ENCODE data around the gene FIGN.

The FIGN gene, protein sequence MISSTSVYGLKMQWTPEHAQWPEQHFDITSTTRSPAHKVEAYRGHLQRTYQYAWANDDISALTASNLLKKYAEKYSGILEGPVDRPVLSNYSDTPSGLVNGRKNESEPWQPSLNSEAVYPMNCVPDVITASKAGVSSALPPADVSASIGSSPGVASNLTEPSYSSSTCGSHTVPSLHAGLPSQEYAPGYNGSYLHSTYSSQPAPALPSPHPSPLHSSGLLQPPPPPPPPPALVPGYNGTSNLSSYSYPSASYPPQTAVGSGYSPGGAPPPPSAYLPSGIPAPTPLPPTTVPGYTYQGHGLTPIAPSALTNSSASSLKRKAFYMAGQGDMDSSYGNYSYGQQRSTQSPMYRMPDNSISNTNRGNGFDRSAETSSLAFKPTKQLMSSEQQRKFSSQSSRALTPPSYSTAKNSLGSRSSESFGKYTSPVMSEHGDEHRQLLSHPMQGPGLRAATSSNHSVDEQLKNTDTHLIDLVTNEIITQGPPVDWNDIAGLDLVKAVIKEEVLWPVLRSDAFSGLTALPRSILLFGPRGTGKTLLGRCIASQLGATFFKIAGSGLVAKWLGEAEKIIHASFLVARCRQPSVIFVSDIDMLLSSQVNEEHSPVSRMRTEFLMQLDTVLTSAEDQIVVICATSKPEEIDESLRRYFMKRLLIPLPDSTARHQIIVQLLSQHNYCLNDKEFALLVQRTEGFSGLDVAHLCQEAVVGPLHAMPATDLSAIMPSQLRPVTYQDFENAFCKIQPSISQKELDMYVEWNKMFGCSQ

DNA sequence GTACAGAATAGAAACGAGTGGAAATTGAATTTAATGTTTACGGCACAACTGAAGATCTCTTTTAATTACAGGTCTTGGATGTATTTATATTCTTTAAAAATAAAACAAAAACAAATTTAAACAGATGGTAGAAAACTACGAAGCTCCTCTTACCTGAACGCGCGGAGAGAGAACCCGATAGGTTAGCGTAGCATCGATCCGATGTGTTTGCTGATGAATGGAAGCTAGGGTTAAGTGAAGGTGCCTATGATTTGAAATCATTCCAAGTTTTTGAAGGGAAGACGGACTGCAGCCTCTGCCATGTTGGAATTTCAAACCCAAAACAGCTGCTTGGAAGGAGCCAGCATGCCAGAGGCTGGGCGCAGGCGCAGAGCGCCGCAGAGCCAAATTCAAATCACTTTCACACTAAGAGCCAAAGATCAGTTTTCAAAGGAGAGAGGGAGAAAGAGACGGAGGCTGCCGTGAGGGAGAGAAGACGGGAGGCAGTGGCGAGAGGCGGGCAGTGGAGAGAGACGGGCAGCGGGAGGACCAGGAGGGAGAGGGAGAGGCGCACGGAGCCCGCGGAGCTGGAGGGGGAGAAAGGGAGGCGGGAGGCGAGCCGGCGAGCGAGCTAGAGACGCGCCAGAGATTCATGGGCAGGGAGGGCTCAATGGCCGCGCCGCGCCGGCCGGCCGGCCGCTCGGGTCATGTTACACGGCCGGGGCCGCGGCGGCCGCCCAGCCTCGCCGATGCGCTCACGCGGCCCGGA is at the start of gene FIGN:
Gene FIGN (minus strand): TSS at position 324 of the 748 bp plus-strand sequence. CDS start 1,081 bp downstream, outside the sequence.
- TF ChIP-seq, protein P1, sequence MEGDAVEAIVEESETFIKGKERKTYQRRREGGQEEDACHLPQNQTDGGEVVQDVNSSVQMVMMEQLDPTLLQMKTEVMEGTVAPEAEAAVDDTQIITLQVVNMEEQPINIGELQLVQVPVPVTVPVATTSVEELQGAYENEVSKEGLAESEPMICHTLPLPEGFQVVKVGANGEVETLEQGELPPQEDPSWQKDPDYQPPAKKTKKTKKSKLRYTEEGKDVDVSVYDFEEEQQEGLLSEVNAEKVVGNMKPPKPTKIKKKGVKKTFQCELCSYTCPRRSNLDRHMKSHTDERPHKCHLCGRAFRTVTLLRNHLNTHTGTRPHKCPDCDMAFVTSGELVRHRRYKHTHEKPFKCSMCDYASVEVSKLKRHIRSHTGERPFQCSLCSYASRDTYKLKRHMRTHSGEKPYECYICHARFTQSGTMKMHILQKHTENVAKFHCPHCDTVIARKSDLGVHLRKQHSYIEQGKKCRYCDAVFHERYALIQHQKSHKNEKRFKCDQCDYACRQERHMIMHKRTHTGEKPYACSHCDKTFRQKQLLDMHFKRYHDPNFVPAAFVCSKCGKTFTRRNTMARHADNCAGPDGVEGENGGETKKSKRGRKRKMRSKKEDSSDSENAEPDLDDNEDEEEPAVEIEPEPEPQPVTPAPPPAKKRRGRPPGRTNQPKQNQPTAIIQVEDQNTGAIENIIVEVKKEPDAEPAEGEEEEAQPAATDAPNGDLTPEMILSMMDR (IDR thresholded peaks at IDR 0.05), result no peak

DNA sequence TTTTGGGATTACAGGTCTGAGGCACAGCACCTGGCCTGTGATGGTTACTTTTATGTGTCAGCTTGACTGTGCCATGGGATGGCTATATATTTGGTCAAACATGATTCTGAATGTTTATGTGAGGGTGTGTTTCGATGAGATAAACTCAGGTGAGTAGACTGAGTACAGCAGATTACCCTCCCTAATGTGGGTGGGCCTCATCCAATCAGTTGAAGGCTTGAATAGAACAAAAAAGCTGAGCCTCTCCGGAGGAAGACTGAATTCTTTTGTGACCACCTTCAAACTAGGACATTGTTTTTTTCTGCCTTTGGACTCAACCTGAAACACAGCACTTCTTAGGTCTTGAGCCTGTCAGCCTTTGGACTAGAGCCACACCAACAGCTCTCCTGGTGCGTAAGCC is 49.4 kb upstream of the FIGN start:
- TF ChIP-seq, protein P1 (IDR thresholded peaks at IDR 0.05), result no peak

DNA sequence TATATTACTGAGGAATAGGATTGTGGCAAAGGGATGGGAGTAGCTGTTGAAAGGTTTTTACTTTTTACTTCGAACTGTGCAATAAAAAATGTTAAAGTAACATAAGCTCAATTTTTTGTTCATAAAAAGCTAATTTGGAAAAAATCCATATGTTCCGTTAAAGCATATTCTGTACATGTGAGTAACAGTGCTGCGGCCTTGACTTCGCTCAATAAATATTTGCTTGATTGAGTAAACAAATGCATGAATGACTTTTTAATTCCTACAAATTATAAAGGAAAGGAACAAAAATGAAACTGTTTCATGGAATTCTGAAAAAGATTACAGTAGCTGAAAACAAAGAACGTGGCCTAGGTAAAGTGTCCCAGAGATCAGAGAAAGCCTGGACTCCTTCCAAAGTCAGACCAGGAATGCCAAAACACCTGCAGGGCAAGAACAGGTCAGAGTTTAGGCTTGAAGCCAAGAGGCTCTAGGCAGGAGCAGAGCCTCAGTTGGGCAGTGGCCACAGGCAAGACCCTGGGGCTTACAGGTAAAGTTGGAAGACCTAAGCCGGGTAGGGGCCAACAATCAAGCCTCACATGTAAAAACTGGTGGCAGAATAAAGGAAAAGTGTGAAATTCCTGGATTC is 44.3 kb upstream of the FIGN start:
- TF ChIP-seq, protein P1 (IDR thresholded peaks at IDR 0.05), result no peak

DNA sequence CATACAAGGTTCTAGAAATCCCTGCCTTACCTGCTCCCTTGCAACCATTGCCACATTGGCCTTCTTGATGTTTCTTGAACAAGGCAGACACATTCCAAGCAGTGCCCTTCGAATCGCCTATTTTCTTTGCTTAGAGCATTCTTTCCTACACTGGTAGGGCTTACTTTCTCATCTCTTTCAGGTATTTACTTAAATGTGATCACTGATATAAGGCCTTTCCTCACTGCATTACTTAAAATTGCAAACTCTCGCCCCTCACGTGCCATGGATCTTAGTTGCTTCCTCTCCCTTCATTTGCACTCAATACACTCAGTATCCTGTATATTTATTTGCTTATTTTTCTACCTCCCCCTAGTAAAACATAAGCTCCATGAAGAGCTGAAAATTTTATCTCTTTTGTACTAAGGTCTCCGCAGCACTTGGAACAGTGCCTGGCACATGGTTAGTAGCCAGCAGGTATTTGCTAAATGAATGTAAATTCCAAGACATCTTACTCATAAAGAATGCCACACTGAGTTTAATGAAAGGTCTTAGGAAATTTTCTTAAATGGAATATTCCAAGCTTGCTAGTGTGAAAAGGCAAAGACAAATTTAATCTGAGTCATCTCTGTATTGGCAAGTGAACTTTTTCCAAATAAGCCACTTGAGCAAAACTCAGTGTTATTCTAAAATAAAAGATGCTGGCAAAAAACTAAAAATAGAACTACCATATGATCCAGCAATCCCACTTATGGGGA is 42.4 kb upstream of the FIGN start:
- TF ChIP-seq, protein P1 (IDR thresholded peaks at IDR 0.05), result no peak

DNA sequence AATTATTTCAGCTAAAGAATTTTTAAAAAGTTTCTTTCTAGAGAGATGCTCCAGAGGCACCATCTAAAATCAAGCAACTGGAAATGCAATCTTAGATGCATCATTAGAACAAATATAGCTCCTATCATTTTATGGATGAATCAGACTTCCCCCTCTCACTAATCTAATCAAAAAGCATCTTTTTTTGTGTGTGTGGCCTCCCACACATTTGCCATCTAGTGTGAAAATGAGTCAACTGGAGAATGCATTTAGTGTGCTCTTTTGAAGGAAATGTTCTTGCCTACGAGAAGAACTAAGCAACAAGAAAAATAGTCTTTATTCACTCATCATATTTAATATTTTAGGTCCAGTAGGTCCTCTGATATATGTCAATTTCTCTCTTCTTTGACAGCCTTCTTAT is 39.5 kb upstream of the FIGN start:
- TF ChIP-seq, protein P1 (IDR thresholded peaks at IDR 0.05), result no peak

DNA sequence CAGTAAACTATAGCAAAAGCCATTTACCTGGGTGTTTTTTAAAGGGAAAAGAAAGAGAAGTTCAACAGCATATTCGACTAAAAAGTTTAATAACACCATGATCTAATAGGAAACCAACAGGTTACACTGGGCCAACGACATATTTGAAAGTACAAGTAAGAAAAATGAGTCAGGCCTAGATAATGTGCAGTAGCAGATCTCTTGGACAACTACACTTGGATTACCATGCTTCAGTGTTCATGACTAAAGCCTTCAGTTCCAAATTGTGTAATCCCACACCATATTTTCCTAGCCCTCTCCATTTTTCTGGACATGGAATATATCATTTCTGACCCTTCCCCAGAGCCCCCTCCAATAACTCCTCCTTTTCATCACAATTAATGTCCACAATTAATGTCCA is 39.1 kb upstream of the FIGN start:
- TF ChIP-seq, protein P1 (IDR thresholded peaks at IDR 0.05), result no peak

Data from LNCAP (cell line).